NCI-H2107 treated with DMSO at 0.1 percent for 48 hours (cell line): ENCODE data around the gene ANAPC13.

Source experiments
- DNase-seq: peaks from one replicate; lab custom pipeline; 2025; ENCODE audit not compliant: unreplicated experiment; lab: John Stamatoyannopoulos, UW

The ANAPC13 gene

GRCh38 chr3:134483195-134483900 is 2.4 kb downstream of the ANAPC13 start:
- no peak for DNase-seq

GRCh38 chr3:134482622-134483021 is 3.2 kb downstream of the ANAPC13 start:
- no peak for DNase-seq

GRCh38 chr3:134481166-134481565 is 4.6 kb downstream of the ANAPC13 start:
- no peak for DNase-seq

- no peak for DNase-seq
Observed at GRCh38 chr3:134480546-134480945, 5.2 kb downstream of the ANAPC13 start.

GRCh38 chr3:134477938-134478337 is 7.8 kb downstream of the ANAPC13 start:
- no peak for DNase-seq

- DNase-seq, result no peak
Observed at GRCh38 chr3:134477002-134477401, 8.8 kb downstream of the ANAPC13 start.

GRCh38 chr3:134476306-134476705 is 9.5 kb downstream of the ANAPC13 start:
- DNase-seq, result no peak

GRCh38 chr3:134474956-134475355 is 10.8 kb downstream of the ANAPC13 start:
- no peak for DNase-seq

- peak; percentile 79 for DNase-seq
Observed at GRCh38 chr3:134473868-134474546, 11.8 kb downstream of the ANAPC13 start.

- no peak for DNase-seq
Observed at GRCh38 chr3:134472831-134473230, 13.0 kb downstream of the ANAPC13 start.

GRCh38 chr3:134471521-134472193 is 14.1 kb downstream of the ANAPC13 start:
- DNase-seq, result no peak

GRCh38 chr3:134468519-134468918 is 17.3 kb downstream of the ANAPC13 start:
- DNase-seq, result no peak

- DNase-seq, result no peak
Observed at GRCh38 chr3:134466331-134466730, 19.5 kb downstream of the ANAPC13 start.

- DNase-seq, result no peak
Observed at GRCh38 chr3:134464689-134465365, 21.0 kb downstream of the ANAPC13 start.

GRCh38 chr3:134464064-134464688 is 21.6 kb downstream of the ANAPC13 start:
- no peak for DNase-seq

- no peak for DNase-seq
Observed at GRCh38 chr3:134463676-134464063, 22.1 kb downstream of the ANAPC13 start.

GRCh38 chr3:134462331-134462941 is 23.3 kb downstream of the ANAPC13 start:
- DNase-seq, result no peak

- no peak for DNase-seq
Observed at GRCh38 chr3:134460965-134461364, 24.8 kb downstream of the ANAPC13 start.

- DNase-seq, result no peak
Observed at GRCh38 chr3:134459562-134459961, 26.2 kb downstream of the ANAPC13 start.

- no peak for DNase-seq
Observed at GRCh38 chr3:134458406-134458945, 27.3 kb downstream of the ANAPC13 start.
